Measurements from ENCODE around the gene DEFB110.

DEFB110 gene

DNA sequence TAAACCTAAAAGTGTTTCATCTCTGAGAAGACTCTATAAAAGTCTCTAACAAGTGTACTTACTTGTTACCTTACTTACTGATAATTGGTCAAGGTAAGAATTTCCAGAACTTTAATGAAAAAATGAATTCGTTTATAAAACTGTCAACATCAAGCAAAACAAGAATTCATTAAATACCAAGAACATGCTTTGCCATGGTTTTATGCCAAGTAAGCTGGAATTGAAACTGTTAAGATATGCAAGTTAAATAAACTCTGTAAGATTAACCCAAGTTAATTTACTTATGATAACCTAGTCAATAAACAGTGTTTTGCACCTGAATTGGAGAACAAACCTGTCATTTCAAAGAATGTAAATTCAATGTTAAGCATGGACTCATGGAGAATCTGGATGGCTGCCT is 35.2 kb downstream of the DEFB110 start:
- Histone ChIP-seq H3K4me3 (no peak overlapping the region), H3K27ac (no peak overlapping the region)
- TF ChIP-seq, protein P1, sequence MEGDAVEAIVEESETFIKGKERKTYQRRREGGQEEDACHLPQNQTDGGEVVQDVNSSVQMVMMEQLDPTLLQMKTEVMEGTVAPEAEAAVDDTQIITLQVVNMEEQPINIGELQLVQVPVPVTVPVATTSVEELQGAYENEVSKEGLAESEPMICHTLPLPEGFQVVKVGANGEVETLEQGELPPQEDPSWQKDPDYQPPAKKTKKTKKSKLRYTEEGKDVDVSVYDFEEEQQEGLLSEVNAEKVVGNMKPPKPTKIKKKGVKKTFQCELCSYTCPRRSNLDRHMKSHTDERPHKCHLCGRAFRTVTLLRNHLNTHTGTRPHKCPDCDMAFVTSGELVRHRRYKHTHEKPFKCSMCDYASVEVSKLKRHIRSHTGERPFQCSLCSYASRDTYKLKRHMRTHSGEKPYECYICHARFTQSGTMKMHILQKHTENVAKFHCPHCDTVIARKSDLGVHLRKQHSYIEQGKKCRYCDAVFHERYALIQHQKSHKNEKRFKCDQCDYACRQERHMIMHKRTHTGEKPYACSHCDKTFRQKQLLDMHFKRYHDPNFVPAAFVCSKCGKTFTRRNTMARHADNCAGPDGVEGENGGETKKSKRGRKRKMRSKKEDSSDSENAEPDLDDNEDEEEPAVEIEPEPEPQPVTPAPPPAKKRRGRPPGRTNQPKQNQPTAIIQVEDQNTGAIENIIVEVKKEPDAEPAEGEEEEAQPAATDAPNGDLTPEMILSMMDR (IDR thresholded peaks at IDR 0.05), result no peak
- DNase-seq (ENCODE audit: low spot score), result no peak

DNA sequence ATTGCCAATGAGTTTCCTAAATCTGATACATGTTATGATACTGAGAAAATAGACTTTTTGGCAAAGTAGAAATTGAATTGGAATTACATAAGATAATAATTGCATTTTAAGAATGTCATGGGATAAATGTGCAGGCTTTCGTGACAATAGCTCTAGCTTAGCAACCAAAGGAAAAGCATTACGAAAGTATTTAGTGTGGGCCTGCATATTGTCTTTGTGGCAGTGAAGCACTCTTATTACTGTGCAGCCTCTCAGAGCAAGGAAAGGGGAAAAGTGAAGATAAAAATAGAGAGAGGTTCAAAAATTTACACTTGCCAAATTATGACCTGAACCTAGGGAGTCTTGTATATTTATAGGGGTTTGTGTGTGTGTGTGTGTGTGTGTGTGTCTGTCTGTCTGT is 39.7 kb downstream of the DEFB110 start:
- TF ChIP-seq, protein P1 (IDR thresholded peaks at IDR 0.05), result no peak
- H3K27ac ChIP-seq, result no peak overlapping the region
- no peak for DNase-seq (ENCODE audit: low spot score)
- no peak overlapping the region for H3K4me3 ChIP-seq

DNA sequence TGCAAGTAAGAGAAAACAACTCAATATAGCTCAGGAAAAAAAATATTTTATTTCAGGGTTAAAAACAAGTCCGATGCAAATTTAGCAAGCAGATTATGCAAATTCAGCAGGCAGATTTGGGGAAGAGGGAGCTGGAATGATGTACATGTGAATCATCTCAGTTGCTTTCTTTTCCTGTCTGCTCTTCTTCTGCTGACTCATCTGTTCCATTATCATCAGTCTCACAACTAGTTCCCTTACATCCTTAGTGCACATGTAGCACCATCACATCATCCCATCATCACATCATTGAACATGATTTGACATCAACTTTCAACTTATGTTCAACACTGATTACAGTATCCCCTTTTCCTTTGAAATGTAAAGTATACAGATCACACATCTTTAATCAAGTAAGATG is 40.9 kb downstream of the DEFB110 start:
- Histone ChIP-seq H3K27ac (no peak overlapping the region), H3K4me3 (no peak overlapping the region)
- no peak for DNase-seq (ENCODE audit: low spot score)
- TF ChIP-seq, protein P1 (IDR thresholded peaks at IDR 0.05), result no peak

DNA sequence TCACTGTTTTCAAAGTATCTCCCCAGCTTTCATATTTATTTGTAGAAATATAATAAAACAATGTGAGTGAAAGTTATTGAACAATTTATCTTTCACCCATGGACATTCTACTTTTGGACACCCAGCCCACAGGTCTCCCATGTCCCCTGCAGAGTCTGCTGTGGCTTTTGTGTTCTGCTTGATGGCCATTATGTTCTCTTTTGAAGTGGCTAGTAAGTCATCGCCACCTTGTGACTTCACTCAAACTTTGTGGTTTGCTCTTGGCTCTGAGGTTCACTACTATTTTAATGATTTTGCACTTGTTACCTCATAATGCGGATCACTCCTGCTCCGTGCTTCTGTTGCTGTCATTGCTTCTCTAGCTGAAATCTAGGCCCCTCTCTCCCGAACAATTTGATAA is 42.2 kb downstream of the DEFB110 start:
- H3K27ac ChIP-seq, result no peak overlapping the region
- DNase-seq (ENCODE audit: low spot score), result no peak
- TF ChIP-seq, protein P1 (IDR thresholded peaks at IDR 0.05), result no peak

DNA sequence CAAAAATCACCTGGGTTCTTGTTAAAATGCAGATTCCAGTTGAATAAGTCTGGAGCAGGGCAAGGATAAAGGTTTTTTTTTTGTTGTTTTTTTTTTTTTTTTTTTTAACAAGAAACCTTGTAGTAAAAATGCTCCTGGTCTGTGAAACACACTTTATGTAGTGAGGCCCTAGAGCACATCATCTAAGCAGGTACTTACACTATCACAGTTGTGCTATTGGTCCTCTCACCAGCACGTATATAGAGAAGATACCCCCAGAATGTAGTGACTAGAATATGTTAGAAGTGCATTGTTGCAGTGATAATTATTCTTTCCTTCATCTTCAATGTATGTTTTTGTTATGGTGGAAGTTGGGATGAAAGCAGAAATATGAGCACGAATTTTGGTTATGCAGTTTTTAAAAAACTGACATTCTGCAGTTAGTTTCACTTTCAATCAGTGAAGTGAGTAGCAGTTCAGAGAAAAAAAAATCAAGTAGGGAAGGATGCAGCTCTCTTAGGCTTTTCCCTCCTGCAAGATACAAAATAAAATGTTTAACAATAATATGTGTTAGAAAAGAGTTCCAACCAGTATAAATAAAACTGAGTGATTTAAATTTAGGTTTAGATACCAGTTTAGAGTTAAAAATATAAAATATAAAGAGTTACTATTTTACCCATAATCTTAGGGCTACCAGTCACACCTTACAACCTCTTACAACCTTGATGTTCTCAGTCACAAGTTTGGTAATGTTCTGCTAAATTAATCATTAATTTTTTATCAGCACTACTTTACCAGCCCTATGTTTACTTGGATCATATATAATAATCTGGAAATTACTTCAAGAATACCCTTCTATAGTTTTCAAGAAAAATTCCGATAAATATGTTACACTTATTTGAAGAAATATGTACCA is 43.2 kb downstream of the DEFB110 start:
- TF ChIP-seq, protein P1 (IDR thresholded peaks at IDR 0.05), result no peak
- DNase-seq (ENCODE audit: low spot score), result no peak
- no peak overlapping the region for H3K27ac ChIP-seq
- peak overlapping the region; percentile 37 for H3K4me3 ChIP-seq

More for the DNA sequence above, 42.2 kb downstream of the DEFB110 start:
- H3K4me3 ChIP-seq, result no peak overlapping the region

DNA sequence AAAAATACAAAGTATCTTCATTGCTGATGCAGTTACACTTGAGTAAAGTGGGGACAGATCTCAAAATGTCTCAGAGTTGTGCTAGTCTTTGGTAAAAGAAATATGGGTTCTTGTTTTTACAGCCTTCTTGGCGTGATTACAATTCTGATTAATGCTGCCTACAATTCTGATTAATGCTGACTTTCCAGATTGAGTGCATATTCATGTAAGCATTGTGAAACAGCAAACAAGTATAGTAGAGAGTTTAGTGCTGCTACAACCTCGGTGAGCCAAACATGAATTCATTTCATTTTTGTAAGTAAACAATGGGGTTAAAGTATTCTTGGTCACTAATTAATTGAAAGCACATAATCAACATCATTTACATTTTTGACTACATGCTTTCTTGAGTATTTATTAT is 52.2 kb downstream of the DEFB110 start, which contains the start of gene DEFB113:
Gene DEFB113, minus strand, starts transcription at position 21 of the 400 bp plus-strand sequence. Its CDS starts 0 bp downstream, at position 21.
- Histone ChIP-seq H3K27ac (no peak within 1 kb of the TSS), H3K4me3 (no peak within 1 kb of the TSS)
- no peak for DNase-seq (ENCODE audit: low spot score)
- TF ChIP-seq, protein P1 (IDR thresholded peaks at IDR 0.05), result no peak

Measured in coronary artery (tissue), 2 donors.